HG02943 (cell line): ENCODE data around the gene CRYBG3.

Experiments
- ATAC-seq: cut with Tn5 transposase; IDR thresholded peaks from one replicate; pipeline ENCODE4 v1.9.1; 2021; ENCODE audit warnings: mild to moderate bottlenecking, low read depth, moderate library complexity; ENCODE audit not compliant: unreplicated experiment

The CRYBG3 gene

DNA sequence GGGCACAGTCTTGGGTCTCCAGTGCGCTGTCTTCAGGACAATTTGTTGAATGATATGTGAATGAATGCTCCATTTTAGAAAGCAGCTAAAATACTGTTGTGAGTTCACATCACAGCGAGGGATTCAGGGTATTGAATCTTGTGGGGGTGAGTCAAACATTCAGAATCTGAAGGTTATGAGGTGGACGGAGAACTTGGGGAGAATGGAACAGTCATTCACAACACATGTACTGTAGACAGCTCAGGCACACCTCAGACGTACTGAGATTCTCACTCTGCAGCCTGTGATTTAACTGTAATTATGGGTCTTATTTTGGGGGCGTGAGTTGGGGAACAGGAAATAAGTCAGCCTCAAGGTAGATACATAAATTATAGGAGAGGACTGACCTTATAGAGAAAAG, 13.9 kb downstream of the CRYBG3 start:
- no peak for ATAC-seq

DNA sequence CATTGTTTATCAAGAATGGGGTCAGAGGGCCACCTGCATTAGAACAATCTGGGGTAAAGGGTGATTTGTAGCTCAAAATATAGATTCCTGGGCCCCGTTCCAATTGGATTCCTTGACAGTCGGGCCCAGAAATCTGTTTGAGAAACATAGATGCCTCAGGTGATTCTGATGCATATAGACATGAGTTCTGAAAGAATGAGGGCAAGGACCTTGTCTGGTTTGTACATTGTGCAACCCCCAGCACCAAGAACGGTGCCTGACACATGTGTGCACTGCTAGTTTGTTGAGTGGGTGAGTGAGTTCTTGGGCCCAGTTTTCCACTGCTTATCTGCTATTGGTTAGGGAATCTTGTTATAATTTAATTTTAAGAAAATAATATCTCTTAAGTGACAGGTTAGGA, 16.6 kb downstream of the CRYBG3 start:
- ATAC-seq, result no peak

DNA sequence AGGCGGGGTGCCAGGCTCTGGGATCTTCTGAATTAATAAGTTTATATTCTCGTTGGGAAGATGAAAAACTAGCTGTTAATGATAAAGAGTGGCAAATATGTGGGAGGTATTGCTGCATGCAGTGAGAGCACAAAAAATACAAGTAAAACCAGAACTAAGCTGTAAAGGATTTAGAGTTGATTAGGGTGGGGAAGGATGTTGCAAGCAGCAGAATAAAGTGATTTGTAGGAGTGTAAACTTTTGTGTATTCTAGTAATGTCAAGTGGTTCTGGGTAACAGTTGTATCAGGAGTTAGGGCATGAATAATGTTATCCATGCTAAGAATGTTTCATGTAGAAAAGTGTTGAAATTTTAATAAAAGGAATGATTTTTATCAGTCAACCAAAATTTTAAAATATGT, 18.1 kb downstream of the CRYBG3 start:
- ATAC-seq, result no peak

DNA sequence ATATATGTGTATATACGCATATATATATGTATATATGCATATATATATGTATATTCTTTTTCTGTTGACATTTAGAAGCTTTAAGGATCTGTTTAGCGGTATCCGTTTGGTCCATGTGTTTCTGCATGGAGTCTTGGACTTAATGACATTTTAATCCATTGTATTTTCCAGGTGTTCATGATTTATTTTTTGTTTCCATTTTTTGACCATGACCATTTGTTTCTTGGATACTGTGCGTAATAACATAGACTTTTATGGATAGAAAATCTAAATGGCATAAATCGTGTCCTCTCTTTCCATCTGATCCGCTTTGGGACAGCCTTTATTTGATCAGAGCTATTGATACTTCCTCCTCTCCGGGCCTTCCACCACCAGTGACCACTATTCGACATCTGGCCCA, 19.5 kb downstream of the CRYBG3 start:
- ATAC-seq, result no peak

DNA sequence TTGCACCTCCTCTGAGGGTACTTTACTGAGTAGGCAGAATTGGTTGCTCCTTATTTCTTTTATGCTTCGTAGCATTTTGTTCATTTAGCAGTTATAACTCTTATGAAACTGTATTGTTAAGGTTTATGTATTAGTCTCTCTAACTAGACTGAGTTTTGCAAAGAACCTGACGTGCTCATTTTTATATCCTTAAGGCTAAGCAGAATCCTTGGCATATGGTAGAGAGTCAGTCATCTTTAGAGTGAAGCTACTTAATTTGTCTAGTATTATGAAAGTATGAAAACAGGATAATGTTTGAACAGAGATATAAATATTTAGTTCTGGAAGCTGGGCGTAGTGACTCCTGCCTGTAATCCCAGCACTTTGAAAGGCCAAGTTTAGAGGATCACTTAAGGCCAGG, 20.1 kb downstream of the CRYBG3 start:
- no peak for ATAC-seq

DNA sequence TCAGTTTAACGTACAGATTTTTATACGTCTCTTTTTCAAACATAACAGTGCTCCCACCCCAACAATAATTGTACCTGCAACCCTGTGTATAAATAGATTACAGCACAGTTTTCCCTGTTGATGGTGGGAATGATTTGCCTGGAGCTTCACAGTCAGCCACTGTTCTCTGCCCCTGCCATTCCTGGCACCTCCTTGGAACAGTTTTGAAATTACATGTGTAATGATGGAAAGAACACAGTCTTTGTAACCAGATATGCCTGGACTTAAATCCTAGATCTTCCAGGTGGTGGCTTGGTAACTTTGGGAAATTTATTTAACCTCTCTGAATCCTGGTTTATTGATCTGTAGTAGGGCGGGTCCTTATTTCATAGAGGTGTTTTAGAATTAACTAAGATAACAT, 27.0 kb downstream of the CRYBG3 start:
- no peak for ATAC-seq

DNA sequence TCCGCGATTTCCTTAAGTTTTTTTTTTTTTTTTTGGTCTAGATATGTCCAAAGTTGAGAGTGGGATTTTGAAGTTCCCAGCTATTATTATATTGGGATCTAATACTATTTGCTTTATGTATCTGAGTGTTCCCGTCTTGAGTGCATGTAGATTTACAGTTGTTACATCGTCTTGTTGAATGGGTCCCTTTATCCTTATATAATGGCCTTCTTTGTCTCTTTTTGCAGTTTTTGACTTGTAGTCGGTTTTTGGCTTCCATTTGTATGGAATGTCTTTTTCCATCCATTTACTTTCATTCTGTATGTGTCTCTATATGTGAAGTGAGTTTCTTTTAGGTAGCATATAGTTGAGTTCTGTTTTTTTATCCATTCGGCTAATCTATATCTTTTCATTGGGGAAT, 35.6 kb downstream of the CRYBG3 start:
- ATAC-seq, result no peak

DNA sequence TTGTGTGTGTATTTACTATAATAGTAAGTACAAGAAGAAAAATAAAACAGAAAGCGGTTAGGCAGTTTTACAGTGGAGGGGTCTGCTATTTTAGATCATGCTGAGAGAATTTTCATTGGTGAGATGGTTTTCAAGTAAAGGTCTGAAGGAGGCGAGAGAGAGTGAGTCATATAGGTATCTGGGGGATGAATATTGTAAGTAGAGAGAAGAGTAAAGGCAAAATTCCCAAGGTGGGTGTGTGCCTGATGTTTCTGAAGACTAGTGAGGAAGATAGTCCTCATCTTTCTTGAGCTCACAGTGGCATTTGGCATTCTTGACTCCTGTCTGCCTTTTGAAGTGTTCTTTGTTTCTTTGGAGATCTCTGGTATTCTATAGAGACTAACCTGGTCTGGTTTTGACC, 38.6 kb downstream of the CRYBG3 start:
- no peak for ATAC-seq

DNA sequence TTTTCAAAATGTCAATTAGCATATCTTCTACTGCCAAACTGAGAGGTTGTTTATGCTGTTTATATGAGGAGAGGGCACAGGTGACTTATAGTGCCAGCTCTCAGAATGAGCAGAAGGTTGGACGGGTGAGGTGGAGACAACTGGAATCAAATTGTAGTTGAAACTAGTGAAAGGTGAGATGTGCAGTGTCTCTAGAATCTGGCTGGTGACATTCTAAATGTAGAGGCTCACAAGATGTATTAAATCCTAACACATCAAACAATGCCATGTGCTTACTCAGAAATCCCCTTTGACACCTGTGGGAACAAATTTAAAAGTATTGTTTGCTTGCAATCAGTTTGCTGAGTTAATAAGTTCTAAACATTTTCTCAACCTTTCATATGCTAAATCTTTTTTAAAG, 40.8 kb downstream of the CRYBG3 start:
- no peak for ATAC-seq

DNA sequence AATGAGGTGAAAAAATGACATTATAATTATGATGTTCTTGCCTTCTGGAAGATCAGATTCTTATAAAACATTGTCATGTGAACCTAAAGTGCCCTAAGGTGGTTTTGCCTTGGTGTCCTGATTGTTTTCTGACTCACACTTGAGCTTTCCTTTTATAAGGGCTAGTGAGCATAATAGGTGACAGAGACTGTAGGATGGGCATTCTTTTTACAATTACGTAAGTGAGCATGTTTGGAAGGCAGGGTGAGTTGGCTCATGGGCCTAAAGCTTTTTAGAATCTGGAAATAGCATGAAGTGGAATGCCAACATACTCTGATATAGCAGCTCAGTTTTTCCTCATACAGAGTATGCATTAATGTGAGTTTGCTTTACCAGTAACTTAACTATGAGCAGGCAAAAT, 41.2 kb downstream of the CRYBG3 start:
- no peak for ATAC-seq

DNA sequence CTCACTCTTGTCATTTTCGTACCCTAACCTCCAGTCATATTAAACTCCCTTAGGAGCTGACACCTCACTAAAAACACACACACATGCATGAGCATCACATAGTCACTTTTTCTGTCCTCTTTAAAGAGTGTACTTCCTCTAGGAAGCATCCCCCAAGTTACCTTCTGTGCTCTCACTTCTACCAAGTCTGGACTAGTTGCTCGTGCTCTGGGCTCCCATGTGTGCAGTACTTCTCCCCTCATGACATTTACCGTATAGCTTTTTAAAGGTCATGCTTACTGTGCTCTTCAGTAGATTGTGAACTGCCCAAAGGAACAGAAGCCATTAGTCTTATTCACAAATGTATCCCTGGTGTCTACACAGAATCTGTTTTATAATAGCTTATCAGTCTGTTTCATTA, 42.0 kb downstream of the CRYBG3 start:
- ATAC-seq, result no peak

DNA sequence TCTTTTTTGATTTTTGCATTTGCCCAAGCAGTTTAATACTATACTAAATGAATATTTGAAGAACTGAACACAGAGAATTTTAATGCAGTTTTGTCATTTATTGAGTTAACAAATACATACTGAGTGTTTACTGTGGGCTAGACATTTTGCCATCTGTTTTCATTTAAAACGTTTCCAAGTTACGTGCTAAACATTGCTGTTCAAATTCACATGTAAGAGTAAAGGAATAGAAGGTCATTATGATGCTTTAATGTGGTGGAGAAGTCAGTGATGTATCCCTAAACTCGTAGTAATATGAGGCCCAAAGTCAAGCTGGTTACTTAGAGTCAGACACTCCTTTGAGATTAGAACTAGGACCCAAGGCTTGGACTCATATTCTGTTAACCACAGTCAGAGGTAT, 49.4 kb downstream of the CRYBG3 start:
- ATAC-seq, result no peak

DNA sequence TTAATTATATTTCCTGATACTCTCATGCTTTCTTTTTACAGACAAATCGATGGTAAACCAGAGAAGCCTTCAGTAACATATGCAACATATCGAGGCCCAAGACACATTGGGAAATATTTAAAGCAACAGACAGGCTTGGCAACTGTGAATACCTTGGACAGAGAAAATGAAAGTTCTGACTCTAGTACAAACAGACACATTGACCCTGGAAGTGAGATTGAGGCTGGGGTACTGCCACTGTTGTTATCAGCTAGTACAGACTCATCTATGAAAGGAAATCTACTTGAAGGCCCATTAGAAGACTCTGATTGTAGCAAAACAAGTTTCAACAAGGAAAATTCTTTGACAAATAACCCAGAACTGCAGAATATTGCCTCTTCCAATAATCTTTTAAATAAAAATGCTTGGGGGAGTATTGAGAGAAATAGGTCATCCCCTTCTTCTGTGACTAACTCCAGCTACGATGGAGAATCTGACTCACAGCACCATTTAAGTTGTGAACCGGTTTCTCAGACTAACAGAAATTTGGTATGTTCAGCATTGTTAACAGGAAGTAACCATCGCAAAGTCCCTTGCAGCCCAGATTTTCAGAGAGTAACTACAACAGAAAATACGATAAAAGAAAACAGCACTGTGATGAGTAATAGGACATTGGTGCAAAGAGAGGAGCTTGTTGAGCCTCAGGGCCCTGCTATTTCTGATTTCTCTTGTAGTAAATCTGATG, 50.2 kb downstream of the CRYBG3 start:
- ATAC-seq, result no peak

DNA sequence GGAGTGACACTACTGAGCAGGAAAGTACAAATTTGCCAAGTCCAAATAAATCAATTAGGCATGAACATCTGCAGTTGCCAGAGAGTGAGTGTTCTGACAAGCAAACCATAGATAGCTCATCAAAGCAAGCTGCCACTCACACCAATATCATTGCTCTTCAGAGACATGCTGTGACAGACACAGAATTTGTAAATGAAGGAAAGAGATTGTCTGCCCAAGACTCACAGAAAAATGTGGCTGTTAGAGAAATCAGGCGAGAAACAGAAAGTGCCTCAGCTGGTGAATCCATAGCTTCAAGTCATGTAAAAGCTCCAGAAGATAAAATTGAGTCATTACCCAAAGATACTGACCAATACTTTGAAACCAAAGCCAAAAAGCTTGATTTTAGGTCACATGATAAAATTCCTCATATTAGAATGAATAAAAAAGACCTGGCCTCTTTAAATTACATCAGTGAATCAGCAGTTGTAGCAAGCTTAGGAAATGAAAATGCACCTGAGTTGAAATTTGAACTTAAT, 50.8 kb downstream of the CRYBG3 start:
- ATAC-seq, result no peak

DNA sequence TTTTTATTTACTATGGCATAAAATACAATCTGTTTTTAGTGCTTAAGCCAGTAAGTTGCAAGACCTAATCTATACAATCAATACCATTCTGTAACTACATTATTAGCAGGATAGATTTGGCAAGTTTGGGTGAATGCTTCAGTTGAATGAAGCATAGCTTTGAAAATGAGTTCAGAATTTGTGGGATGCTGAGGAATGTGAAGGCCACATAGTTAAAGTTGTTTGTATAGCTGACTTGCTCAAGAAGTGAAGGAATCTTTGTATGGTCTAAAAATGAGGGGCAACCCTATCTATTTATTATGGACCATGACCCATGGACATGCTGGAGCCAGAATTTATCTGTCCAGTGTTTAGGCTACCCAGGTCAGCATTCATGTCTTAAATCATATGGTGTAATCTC, 58.5 kb downstream of the CRYBG3 start:
- no peak for ATAC-seq

DNA sequence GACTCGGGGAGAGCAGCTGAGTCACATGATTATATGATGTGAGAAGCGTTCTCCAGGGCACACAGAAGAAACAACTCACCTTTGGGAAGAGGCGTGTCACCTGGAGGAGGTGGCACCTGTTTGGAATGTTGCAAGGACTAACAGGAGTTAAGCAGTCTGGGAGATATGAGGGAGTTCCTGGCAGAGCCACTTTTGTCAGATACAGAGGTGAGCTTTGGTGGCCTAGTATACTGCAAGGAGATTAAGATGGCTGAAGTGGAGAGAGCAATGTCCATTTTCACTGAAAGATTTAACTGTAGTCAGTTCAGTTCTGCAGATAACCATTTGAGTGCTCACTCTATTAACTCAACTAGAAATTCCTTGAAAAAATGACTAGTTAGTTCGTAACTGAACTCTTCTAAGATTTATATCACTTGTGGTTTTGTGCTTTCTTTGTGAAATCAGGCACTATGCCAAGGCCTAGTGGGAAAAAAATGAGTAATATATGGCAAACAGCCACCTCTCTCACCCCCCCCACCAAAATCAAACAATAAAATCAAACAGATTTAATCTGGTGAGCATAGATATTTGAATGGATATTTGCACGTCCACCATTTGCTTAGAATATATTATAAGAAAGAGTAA, 61.3 kb downstream of the CRYBG3 start:
- no peak for ATAC-seq

DNA sequence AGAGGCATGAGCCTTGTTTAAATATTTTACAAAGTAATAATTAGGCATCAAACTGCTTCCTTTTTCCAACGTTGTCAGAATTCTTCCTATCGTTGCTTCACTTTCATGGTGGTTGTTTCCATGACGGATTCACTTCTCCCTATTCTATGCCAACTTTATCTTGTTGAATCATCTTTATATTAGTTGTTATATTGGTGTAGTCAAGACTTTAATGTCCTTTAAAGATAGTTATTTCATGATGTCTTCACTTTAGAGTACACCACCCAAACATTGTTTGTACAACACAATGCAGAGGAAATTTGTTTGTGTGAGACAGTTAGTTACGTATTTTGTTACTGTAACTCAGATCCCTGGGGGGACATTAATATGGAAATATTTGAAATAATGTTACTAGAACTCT, 61.9 kb downstream of the CRYBG3 start:
- no peak for ATAC-seq

DNA sequence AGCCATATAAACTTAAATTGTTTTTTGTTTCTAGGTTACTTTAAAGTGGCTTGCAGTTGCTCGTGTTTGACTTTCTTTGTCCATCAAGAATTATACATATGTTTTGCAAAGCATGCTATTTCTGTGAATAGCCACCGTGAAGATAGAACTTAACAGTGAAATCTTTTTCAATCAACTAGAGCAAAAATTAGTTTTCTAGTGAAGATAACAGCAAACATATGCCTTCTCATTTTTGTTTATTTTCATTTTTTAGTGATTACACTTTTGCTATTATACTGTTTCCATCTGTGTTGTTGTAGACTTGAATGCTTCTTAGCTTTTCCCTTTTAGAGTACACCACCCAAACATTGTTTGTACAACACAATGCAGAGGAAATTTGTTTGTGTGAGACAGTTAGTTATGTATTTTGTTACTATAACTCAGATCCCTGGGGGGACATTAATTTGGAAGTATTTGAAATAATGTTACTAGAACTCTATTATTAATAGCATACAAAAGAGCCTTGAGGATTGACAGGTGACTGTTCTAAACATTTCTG, 62.8 kb downstream of the CRYBG3 start:
- no peak for ATAC-seq

DNA sequence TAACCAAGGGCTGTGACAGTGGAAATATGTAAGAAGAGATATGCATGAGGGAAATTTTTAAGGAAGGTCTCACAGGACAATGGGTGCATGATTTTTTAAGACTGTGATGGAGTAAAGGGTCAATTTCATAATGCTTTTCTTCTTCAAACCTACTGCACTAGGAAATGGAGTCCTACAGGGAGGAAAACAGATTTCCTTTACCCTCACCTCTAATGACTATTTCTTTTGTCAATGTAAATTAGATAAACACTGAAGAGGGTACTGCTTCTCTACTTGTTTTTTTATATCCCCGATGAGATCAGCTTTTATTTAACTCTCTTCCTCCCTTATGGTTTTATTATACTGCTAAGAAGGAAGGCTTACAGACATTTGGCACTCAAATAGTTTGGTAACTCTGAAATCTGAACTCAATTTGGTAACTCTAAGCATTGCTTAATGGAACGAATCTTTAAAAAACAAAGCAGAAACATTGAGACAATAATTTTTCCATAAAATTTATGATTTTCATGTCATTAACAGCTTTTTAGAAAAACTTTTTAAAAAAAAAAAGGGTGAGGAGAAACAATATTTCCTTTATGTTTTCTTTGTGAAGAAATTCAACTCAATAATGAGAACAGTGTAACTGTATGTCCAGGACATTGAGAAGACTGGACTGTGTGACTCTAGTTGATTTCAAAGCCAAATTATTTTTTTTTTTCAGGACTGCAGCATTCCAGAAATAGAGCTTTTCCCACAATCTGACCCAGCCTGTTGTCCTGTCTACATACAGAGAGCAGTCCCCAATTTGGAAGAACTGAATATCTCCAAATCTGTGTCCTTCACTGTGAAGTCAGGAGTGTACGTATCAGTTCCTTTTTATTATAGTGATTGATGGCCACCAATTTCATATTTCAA, 64.4 kb downstream of the CRYBG3 start:
- ATAC-seq, result no peak

DNA sequence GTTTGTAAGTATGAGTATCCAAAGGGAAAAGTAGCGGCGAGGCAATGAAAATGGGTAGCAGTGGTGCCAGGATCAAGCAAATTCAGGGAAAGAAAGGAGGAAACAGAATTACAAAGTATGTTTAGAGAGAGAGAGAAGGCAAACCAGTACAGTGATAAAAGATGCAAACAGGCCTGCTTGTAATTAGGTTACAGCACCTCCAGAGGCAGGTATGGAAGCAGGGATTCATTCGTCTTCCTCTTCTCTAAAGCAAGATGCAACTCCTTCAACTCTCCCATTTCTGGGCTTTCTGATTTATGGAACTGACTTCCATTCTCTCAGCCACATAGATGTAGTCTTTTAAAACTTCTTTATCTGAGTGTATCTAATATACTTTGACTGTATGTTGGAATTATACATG, 68.0 kb downstream of the CRYBG3 start:
- no peak for ATAC-seq

DNA sequence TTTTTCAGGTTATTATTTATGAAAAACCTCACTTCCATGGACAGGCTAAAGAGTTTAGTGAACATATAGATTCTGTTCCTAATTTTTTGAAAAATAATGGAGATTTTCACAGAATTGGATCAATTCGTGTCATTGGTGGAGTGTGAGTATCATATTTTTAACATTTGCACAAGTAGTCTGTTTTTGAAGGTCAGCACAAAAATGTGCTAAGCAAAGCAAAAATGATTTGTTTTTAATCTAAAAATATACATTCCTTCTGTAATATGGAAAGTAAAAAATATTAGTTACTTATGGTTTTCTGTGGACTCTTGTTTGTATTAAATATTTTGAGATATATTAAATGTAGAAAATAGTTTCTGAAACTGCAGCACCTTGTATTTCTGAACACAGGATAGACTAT, 71.0 kb downstream of the CRYBG3 start:
- no peak for ATAC-seq
